BJ (cell line): ENCODE measurements around the gene U2AF2. TPM values are rescaled to one million over a fixed set of nuclear protein-coding genes. Genes with fewer than 3 reads are reported as not detected.

Source experiments
- CTCF ChIA-PET: fragments of 350-600 bp; formaldehyde crosslinking; extraction: SDS; loops from one replicate; lab custom pipeline; 2021; ENCODE audit warnings: antibody characterized with exemption, inconsistent platforms; lab: Yijun Ruan, JAX
- POLR2A ChIA-PET: fragments of 300-600 bp; sonication (Branson Sonifier 250); formaldehyde crosslinking; extraction: SDS; loops from one replicate; lab custom pipeline; 2021; ENCODE audit warnings: antibody characterized with exemption; lab: Charles Lee
- DNase-seq: peaks from one replicate; pipeline ENCODE4 v3.0.0-alpha.2; 2011; ENCODE audit warnings: low read depth
- H3K27me3 ChIP-seq: 2 replicates; pipeline ENCODE4 v1.6.0; 2011; ENCODE audit warnings: low read length; ENCODE audit not compliant: control insufficient read depth, insufficient read depth
- H3K36me3 ChIP-seq: 2 replicates; pipeline ENCODE4 v1.5.1; 2011; ENCODE audit warnings: low read length; ENCODE audit not compliant: control insufficient read depth, insufficient read depth
- H3K4me3 ChIP-seq: 2 replicates; pipeline ENCODE4 v1.5.1; 2011; ENCODE audit warnings: low read depth, mild to moderate bottlenecking, control low read depth, low read length
- CTCF ChIP-seq: IDR thresholded peaks from 2 replicates; pipeline ENCODE4 v1.5.1; 2011; ENCODE audit warnings: low read depth, mild to moderate bottlenecking, control low read depth, inconsistent platforms, low read length, moderate library complexity; ENCODE audit not compliant: insufficient read depth
- polyA plus RNA-seq: library from polyadenylated mRNA; depleted of rRNA; stranded (reverse); fragments of >200 nt; gene quantifications from 2 replicates; pipeline ENCODE4 v1.2.3, GENCODE V29; 2011

Gene U2AF2
- polyA plus RNA-seq, 1 experiment = 170 TPM

- ChIA-PET CTCF (no interaction called here), POLR2A (no interaction called here)
Measured at GRCh38 chr19:55686311-55687050, 31.6 kb downstream of the U2AF2 start.

GRCh38 chr19:55687281-55688201 is 32.7 kb downstream of the U2AF2 start:
- CTCF ChIA-PET = no interaction called here
- H3K36me3 ChIP-seq = peaks cover 44% of the 10 kb centered on the region
- POLR2A ChIA-PET = no interaction called here
- H3K4me3 ChIP-seq = no peak overlapping the region
- DNase-seq = no peak
- H3K27me3 ChIP-seq = no peaks in the 10 kb centered on the region
- TF ChIP-seq CTCF = no peak

More at GRCh38 chr19:55686311-55687050, 31.6 kb downstream of the U2AF2 start:
- TF ChIP-seq CTCF = no peak
- H3K4me3 ChIP-seq = no peak overlapping the region
- H3K27me3 ChIP-seq = no peaks in the 10 kb centered on the region
- DNase-seq = no peak
- H3K36me3 ChIP-seq = peaks cover 44% of the 10 kb centered on the region

DNA sequence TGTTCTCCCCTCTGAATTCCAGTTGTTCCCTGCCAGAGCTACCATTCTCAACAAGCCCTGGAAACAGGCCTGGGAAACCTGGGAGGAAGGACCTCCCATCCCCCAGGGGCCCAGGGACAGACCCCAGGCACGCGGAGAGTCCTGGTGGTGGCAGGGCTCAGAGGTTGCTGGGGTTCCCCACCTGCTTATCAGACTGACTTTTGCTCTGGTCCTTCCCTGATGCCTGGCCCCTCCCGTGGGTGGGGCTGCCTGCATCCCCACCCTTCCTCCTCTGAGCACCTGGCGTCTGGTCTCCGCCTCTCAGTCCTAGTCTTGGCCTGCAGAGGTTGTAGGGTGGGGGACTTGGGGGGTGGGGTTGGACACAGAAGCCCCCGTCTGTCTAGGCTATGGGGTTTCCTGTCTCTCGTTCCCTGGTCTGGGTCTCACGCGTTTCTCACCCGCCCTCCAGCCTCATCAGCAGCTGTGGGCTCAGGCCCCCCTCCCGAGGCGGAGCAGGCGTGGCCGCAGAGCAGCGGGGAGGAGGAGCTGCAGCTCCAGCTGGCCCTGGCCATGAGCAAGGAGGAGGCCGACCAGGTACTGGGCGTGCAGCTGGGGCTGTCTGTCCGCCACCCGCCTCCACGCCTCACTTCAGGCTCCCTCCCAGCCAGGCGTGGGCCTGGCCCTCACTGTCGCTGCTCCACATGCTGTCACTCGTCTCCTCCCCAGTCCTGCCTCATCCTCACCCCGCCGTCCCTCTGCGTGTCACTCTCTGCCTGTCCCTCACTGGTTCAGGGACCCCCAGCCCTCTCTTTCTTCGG is 33.8 kb downstream of the U2AF2 start:
- DNase-seq = no peak
- Histone ChIP-seq H3K36me3 (peaks cover 46% of the 10 kb centered on the region), H3K4me3 (no peak overlapping the region), H3K27me3 (no peaks in the 10 kb centered on the region)
- TF ChIP-seq CTCF = no peak
- ChIA-PET POLR2A (no interaction called here), CTCF (interaction anchor here (0.6 kb wide), 1 partner anchor 686 kb away, joined by 3 read pairs; no protein-coding TSS in a partner anchor)

- no peak for TF ChIP-seq CTCF
- POLR2A ChIA-PET = no interaction called here
- H3K27me3 ChIP-seq = no peaks in the 10 kb centered on the region
- peaks cover 48% of the 10 kb centered on the region for H3K36me3 ChIP-seq
- H3K4me3 ChIP-seq = no peak overlapping the region
- CTCF ChIA-PET = interaction anchor here (0.6 kb wide), 1 partner anchor 685 kb away, joined by 3 read pairs; no protein-coding TSS in a partner anchor
- DNase-seq = no peak
Measured at GRCh38 chr19:55689411-55690108, 34.7 kb downstream of the U2AF2 start.
